ENCODE results near the gene TMEM120B.

The TMEM120B gene

GRCh38 chr12:121817648-121818043 is 105.1 kb downstream of the TMEM120B start:
- peaks cover 18% of the 10 kb centered on the region for H3K4me1 Mint-ChIP-seq
- H3K4me3 Mint-ChIP-seq, result no peak overlapping the region
- no peaks in the 10 kb centered on the region for H3K27me3 Mint-ChIP-seq
- no peak for DNase-seq (ENCODE audit: low spot score in 2 of 2)
- no peak overlapping the region for H3K27ac Mint-ChIP-seq
- H3K9me3 Mint-ChIP-seq, result no peaks in the 10 kb centered on the region
- H3K36me3 Mint-ChIP-seq, result peaks cover 27% of the 10 kb centered on the region
- no peak for ATAC-seq (ENCODE audit: low read depth)

DNA sequence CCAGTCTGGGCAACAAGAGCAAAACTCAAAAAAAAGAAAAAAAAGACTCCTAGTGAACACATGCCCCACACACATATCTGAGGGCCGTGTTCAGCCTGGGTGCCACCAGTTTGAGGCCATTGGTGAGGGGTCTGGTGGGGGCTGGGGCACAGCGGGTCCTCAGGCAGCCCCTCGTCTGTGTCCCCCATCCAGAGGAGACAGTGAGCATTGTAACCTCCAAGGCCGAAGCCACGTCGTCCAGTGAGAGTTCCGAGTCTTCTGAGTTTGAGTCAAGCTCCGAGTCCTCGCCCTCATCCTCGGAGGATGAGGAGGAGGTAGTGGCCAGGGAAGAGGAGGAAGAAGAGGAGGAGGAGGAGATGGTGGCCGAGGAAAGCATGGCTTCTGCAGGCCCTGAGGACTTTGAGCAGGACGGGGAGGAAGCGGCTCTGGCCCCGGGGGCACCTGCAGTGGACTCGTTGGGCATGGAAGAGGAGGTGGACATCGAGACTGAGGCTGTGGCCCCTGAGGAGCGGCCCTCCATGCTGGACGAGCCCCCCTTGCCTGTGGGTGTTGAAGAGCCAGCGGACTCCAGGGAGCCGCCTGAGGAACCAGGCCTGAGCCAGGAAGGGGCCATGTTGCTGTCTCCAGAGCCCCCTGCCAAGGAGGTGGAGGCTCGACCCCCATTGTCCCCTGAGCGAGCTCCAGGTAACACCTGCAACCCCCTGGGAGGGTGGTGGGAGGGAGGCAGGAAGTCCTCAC is 106.8 kb downstream of the TMEM120B start:
- ATAC-seq (ENCODE audit: low read depth), result no peak
- DNase-seq (ENCODE audit: low spot score in 2 of 2), result no peak
- H3K36me3 Mint-ChIP-seq, result peaks cover 25% of the 10 kb centered on the region
- H3K4me3 Mint-ChIP-seq, result no peak overlapping the region
- H3K9me3 Mint-ChIP-seq, result no peaks in the 10 kb centered on the region
- peaks cover 7% of the 10 kb centered on the region for H3K4me1 Mint-ChIP-seq
- no peaks in the 10 kb centered on the region for H3K27me3 Mint-ChIP-seq
- H3K27ac Mint-ChIP-seq, result no peak overlapping the region

GRCh38 chr12:121820056-121820455 is 107.5 kb downstream of the TMEM120B start:
- Mint-ChIP-seq H3K9me3 (no peaks in the 10 kb centered on the region), H3K27ac (no peak overlapping the region), H3K36me3 (peaks cover 24% of the 10 kb centered on the region), H3K27me3 (no peaks in the 10 kb centered on the region), H3K4me1 (peaks cover 5% of the 10 kb centered on the region), H3K4me3 (no peak overlapping the region)
- DNase-seq (ENCODE audit: low spot score in 2 of 2), result no peak
- no peak for ATAC-seq (ENCODE audit: low read depth)

GRCh38 chr12:121822393-121823100 is 110.0 kb downstream of the TMEM120B start:
- ATAC-seq (ENCODE audit: low read depth) (no peak), DNase-seq (ENCODE audit: low spot score in 2 of 2) (no peak)
- Mint-ChIP-seq H3K4me1 (no peaks in the 10 kb centered on the region), H3K9me3 (no peaks in the 10 kb centered on the region), H3K27me3 (no peaks in the 10 kb centered on the region), H3K36me3 (peaks cover 25% of the 10 kb centered on the region), H3K27ac (no peak overlapping the region), H3K4me3 (no peak overlapping the region)

DNA sequence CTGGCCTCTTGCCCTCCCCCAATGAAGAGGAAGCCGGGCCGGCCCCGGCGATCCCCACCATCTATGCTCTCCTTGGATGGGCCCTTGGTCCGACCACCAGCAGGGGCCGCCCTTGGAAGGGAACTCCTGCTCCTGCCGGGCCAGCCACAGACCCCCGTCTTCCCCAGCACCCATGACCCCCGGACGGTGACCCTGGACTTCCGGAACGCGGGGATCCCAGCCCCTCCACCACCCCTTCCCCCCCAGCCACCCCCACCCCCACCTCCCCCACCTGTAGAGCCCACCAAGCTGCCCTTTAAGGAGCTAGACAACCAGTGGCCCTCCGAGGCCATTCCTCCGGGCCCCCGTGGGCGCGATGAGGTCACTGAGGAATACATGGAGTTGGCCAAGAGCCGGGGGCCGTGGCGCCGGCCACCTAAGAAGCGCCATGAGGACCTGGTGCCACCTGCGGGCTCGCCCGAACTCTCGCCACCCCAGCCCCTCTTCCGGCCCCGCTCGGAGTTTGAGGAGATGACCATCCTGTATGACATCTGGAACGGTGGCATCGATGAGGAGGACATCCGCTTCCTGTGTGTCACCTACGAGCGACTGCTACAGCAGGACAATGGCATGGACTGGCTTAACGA is 110.7 kb downstream of the TMEM120B start:
- DNase-seq (ENCODE audit: low spot score in 2 of 2) (no peak), ATAC-seq (ENCODE audit: low read depth) (no peak)
- peaks cover 23% of the 10 kb centered on the region for H3K36me3 Mint-ChIP-seq
- H3K27me3 Mint-ChIP-seq, result no peaks in the 10 kb centered on the region
- no peak overlapping the region for H3K4me3 Mint-ChIP-seq
- no peak overlapping the region for H3K27ac Mint-ChIP-seq
- no peaks in the 10 kb centered on the region for H3K4me1 Mint-ChIP-seq
- H3K9me3 Mint-ChIP-seq, result no peaks in the 10 kb centered on the region

GRCh38 chr12:121823727-121824115 is 111.2 kb downstream of the TMEM120B start:
- Mint-ChIP-seq H3K4me1 (peaks cover 4% of the 10 kb centered on the region), H3K27me3 (no peaks in the 10 kb centered on the region), H3K27ac (no peak overlapping the region), H3K4me3 (no peak overlapping the region), H3K9me3 (no peaks in the 10 kb centered on the region), H3K36me3 (peaks cover 27% of the 10 kb centered on the region)
- no peak for ATAC-seq (ENCODE audit: low read depth)
- DNase-seq (ENCODE audit: low spot score in 2 of 2), result no peak

GRCh38 chr12:121825041-121825523 is 112.5 kb downstream of the TMEM120B start:
- Mint-ChIP-seq H3K4me1 (peaks cover 5% of the 10 kb centered on the region), H3K36me3 (peaks cover 27% of the 10 kb centered on the region), H3K27ac (peak overlapping the region; percentile 50)

GRCh38 chr12:121826318-121827150 is 114.0 kb downstream of the TMEM120B start:
- peaks cover 5% of the 10 kb centered on the region for H3K4me1 Mint-ChIP-seq
- no peak overlapping the region for H3K4me3 Mint-ChIP-seq
- peak overlapping the region; percentile 25 for H3K27ac Mint-ChIP-seq
- peaks cover 34% of the 10 kb centered on the region for H3K36me3 Mint-ChIP-seq
- H3K9me3 Mint-ChIP-seq, result no peaks in the 10 kb centered on the region
- DNase-seq (ENCODE audit: low spot score in 2 of 2) (no peak), ATAC-seq (ENCODE audit: low read depth) (no peak)
- H3K27me3 Mint-ChIP-seq, result no peaks in the 10 kb centered on the region

More at GRCh38 chr12:121825041-121825523, 112.5 kb downstream of the TMEM120B start:
- H3K4me3 Mint-ChIP-seq, result no peak overlapping the region
- ATAC-seq (ENCODE audit: low read depth), result no peak
- H3K27me3 Mint-ChIP-seq, result no peaks in the 10 kb centered on the region
- DNase-seq (ENCODE audit: low spot score in 2 of 2), result no peak
- H3K9me3 Mint-ChIP-seq, result no peaks in the 10 kb centered on the region

- Mint-ChIP-seq H3K4me3 (no peak overlapping the region), H3K9me3 (no peaks in the 10 kb centered on the region), H3K4me1 (peaks cover 5% of the 10 kb centered on the region), H3K27ac (no peak overlapping the region), H3K36me3 (peaks cover 40% of the 10 kb centered on the region), H3K27me3 (no peaks in the 10 kb centered on the region)
- DNase-seq (ENCODE audit: low spot score in 2 of 2) (no peak), ATAC-seq (ENCODE audit: low read depth) (no peak)
Observed at GRCh38 chr12:121827351-121828099, 115.0 kb downstream of the TMEM120B start.

- no peak for DNase-seq (ENCODE audit: low spot score in 2 of 2)
- Mint-ChIP-seq H3K9me3 (no peaks in the 10 kb centered on the region), H3K27me3 (no peaks in the 10 kb centered on the region), H3K36me3 (peaks cover 41% of the 10 kb centered on the region), H3K27ac (no peak overlapping the region), H3K4me1 (peaks cover 5% of the 10 kb centered on the region), H3K4me3 (no peak overlapping the region)
- ATAC-seq (ENCODE audit: low read depth), result no peak
Observed at GRCh38 chr12:121828306-121828705, 115.8 kb downstream of the TMEM120B start.

DNA sequence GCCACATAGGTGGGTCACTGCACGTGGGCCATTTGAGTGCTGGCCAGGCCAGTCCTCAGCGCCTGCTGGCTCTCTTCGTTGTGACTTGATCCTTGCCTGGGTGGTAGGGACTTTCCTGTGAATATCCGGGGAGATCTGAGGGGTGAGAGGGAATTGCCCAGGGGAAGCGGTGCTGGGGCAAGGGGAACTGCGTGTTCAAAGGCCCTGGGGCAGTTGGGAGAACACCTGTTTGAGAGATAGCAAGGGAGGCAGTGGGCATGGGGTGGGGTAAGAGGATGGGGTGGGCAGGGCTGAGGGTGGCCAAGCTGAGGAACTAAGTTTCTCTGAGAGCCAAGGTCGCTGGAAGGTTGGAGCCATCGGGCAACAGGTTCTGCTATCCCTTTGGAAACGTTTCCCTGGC is 116.3 kb downstream of the TMEM120B start:
- Mint-ChIP-seq H3K4me1 (peaks cover 5% of the 10 kb centered on the region), H3K27me3 (no peaks in the 10 kb centered on the region), H3K4me3 (no peak overlapping the region), H3K9me3 (no peaks in the 10 kb centered on the region), H3K27ac (no peak overlapping the region), H3K36me3 (peaks cover 37% of the 10 kb centered on the region)
- no peak for DNase-seq (ENCODE audit: low spot score in 2 of 2)
- no peak for ATAC-seq (ENCODE audit: low read depth)

DNA sequence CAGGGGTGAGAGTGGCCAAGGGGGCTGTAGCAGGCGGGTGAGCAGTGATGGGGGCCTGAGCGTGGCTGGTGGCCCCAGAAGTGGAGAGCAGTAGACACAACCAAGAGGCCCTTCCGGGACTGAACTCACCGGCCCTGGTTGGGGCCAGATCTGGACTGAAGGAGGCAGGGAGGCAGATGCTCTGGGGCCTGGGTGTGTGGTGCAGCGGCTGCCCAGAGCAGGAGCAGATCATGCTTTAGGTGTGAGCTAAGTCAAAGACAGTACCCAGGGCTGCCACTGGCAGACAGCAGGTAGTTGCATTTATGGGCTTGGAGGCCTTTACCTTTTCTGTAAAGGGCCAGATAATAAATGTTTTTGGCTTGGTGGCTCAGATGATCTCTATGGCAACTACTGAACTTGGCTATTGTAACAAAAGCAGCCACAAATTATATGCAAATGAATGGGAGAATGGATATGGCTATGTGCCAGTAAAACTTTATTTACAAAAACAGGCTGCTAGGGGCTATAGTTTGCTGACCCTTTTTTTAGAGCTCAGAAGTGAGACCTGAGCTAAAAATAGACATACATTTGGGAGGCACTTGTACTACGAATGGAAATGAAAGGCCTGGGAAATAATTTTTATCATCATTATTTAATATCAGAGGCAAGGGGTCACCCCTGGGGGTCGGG is 116.8 kb downstream of the TMEM120B start:
- H3K36me3 Mint-ChIP-seq, result peaks cover 37% of the 10 kb centered on the region
- no peak overlapping the region for H3K4me3 Mint-ChIP-seq
- DNase-seq (ENCODE audit: low spot score in 2 of 2), result no peak
- no peaks in the 10 kb centered on the region for H3K27me3 Mint-ChIP-seq
- no peak for ATAC-seq (ENCODE audit: low read depth)
- H3K27ac Mint-ChIP-seq, result no peak overlapping the region
- H3K4me1 Mint-ChIP-seq, result peaks cover 5% of the 10 kb centered on the region
- H3K9me3 Mint-ChIP-seq, result no peaks in the 10 kb centered on the region

- no peak for ATAC-seq (ENCODE audit: low read depth)
- no peak overlapping the region for H3K4me3 Mint-ChIP-seq
- peaks cover 37% of the 10 kb centered on the region for H3K36me3 Mint-ChIP-seq
- peaks cover 5% of the 10 kb centered on the region for H3K4me1 Mint-ChIP-seq
- H3K27me3 Mint-ChIP-seq, result no peaks in the 10 kb centered on the region
- DNase-seq (ENCODE audit: low spot score in 2 of 2), result no peak
- no peaks in the 10 kb centered on the region for H3K9me3 Mint-ChIP-seq
- no peak overlapping the region for H3K27ac Mint-ChIP-seq
Observed at GRCh38 chr12:121830134-121830533, 117.6 kb downstream of the TMEM120B start.

Data from memory B cell (primary cell).